DOHH2 (cell line): ENCODE data around the gene SCAMP3.

Experiments
- H3F3A ChIP-seq: fragments of 200-600 bp; sonication (generic), shearing (Covaris generic); 2 replicates; pipeline ENCODE4 v1.6.0; 2016; ENCODE audit warnings: antibody characterized with exemption, mild to moderate bottlenecking; ENCODE audit not compliant: control insufficient read depth, insufficient read depth
- H3K27ac ChIP-seq: fragments of 200-600 bp; sonication (generic); 2 replicates; pipeline ENCODE4 v1.5.1; 2014; ENCODE audit warnings: low read depth, mild to moderate bottlenecking, low read length, moderate library complexity
- H3K27me3 ChIP-seq: fragments of 200-600 bp; sonication (generic); 2 replicates; pipeline ENCODE4 v1.6.1; 2014; ENCODE audit warnings: mild to moderate bottlenecking, low read length, mixed read lengths; ENCODE audit not compliant: control insufficient read depth
- H3K36me3 ChIP-seq: fragments of 200-600 bp; sonication (generic); 2 replicates; pipeline ENCODE4 v1.6.1; 2014; ENCODE audit warnings: mild to moderate bottlenecking, low read length, moderate library complexity, mixed read lengths; ENCODE audit not compliant: control insufficient read depth
- H3K4me1 ChIP-seq: fragments of 200-600 bp; sonication (generic); 2 replicates; pipeline ENCODE4 v1.6.1; 2014; ENCODE audit warnings: mild to moderate bottlenecking, low read length, mixed read lengths; ENCODE audit not compliant: control insufficient read depth
- H3K4me2 ChIP-seq: fragments of 200-600 bp; sonication (generic); 2 replicates; pipeline ENCODE4 v1.6.0; 2014; ENCODE audit warnings: mild to moderate bottlenecking, low read length, moderate library complexity
- H3K4me3 ChIP-seq: fragments of 200-600 bp; sonication (generic); 2 replicates; pipeline ENCODE4 v1.5.1; 2014; ENCODE audit warnings: mild to moderate bottlenecking, low read length, mixed read lengths
- H3K79me2 ChIP-seq: fragments of 200-600 bp; sonication (generic); 2 replicates; pipeline ENCODE4 v1.6.1; 2014; ENCODE audit warnings: mild to moderate bottlenecking, low read length, mixed read lengths; ENCODE audit not compliant: control insufficient read depth
- H3K9me2 ChIP-seq: fragments of 200-600 bp; sonication (generic); replicated peaks from 2 replicates; pipeline ENCODE4 v1.6.1; 2014; ENCODE audit warnings: mild to moderate bottlenecking, low read length, mixed read lengths; ENCODE audit not compliant: control insufficient read depth
- H3K9me3 ChIP-seq: fragments of 200-600 bp; sonication (generic); 2 replicates; pipeline ENCODE4 v1.6.1; 2014; ENCODE audit warnings: antibody characterized with exemption, low read length, mixed read lengths; ENCODE audit not compliant: control insufficient read depth, insufficient read depth
- H4K20me1 ChIP-seq: fragments of 200-600 bp; sonication (generic); 2 replicates; pipeline ENCODE4 v1.6.0; 2014; ENCODE audit warnings: low read depth, mild to moderate bottlenecking, antibody characterized with exemption, low read length, moderate library complexity; ENCODE audit not compliant: control insufficient read depth, insufficient read depth
- CTCF ChIP-seq: fragments of 200-600 bp; sonication (generic); IDR thresholded peaks from one replicate; pipeline ENCODE4 v1.5.1; 2014; ENCODE audit warnings: antibody characterized with exemption, mild to moderate bottlenecking, low read depth, low read length; ENCODE audit not compliant: poor library complexity, severe bottlenecking
- EZH2phosphoT487 ChIP-seq: fragments of 200-600 bp; sonication (generic); IDR thresholded peaks from 2 replicates; pipeline ENCODE4 v1.6.1; 2017; ENCODE audit warnings: borderline replicate concordance, mild to moderate bottlenecking, antibody characterized with exemption, low read length, moderate library complexity, mixed read lengths

SCAMP3 gene

GRCh38 chr1:155254228-155254713 lies 7.9 kb downstream of the SCAMP3 start:
- Histone ChIP-seq H3K4me3 (peak overlapping the region; percentile 95), H3K27me3 (no peaks in the 10 kb centered on the region), H3K9me3 (no peaks in the 10 kb centered on the region), H4K20me1 (no peaks in the 10 kb centered on the region), H3K4me1 (peaks cover 38% of the 10 kb centered on the region), H3K9me2 (no peaks in the 10 kb centered on the region), H3K36me3 (peaks cover 28% of the 10 kb centered on the region), H3K27ac (no peak overlapping the region), H3F3A (peaks cover 11% of the 10 kb centered on the region), H3K79me2 (peaks cover 13% of the 10 kb centered on the region), H3K4me2 (peak overlapping the region; percentile 98)
- TF ChIP-seq EZH2phosphoT487: no peak
- no peak for TF ChIP-seq CTCF

- Histone ChIP-seq H4K20me1 (no peaks in the 10 kb centered on the region), H3K9me2 (no peaks in the 10 kb centered on the region), H3K36me3 (peaks cover 27% of the 10 kb centered on the region), H3F3A (peaks cover 11% of the 10 kb centered on the region), H3K4me2 (peak overlapping the region; percentile 98), H3K27me3 (no peaks in the 10 kb centered on the region), H3K9me3 (no peaks in the 10 kb centered on the region), H3K27ac (no peak overlapping the region), H3K79me2 (peaks cover 13% of the 10 kb centered on the region), H3K4me3 (peak overlapping the region; percentile 95), H3K4me1 (peaks cover 38% of the 10 kb centered on the region)
- TF ChIP-seq EZH2phosphoT487 (no peak), CTCF (no peak)
These were observed 8.4 kb downstream of the SCAMP3 start for GRCh38 chr1:155253797-155254196.

- H3K9me2 ChIP-seq: no peaks in the 10 kb centered on the region
- H3K36me3 ChIP-seq: peaks cover 24% of the 10 kb centered on the region
- H4K20me1 ChIP-seq: no peaks in the 10 kb centered on the region
- peak overlapping the region; percentile 98 for H3K4me2 ChIP-seq
- peaks cover 13% of the 10 kb centered on the region for H3K79me2 ChIP-seq
- TF ChIP-seq CTCF (no peak), EZH2phosphoT487 (no peak)
- no peaks in the 10 kb centered on the region for H3K9me3 ChIP-seq
- H3K4me1 ChIP-seq: peaks cover 38% of the 10 kb centered on the region
- H3K27me3 ChIP-seq: no peaks in the 10 kb centered on the region
- peak overlapping the region; percentile 95 for H3K4me3 ChIP-seq
- H3F3A ChIP-seq: peaks cover 11% of the 10 kb centered on the region
- no peak overlapping the region for H3K27ac ChIP-seq
These were observed 9.0 kb downstream of the SCAMP3 start for GRCh38 chr1:155253208-155253607.

- Histone ChIP-seq H3K4me2 (no peak overlapping the region), H3K27ac (no peak overlapping the region), H3F3A (peaks cover 6% of the 10 kb centered on the region; the same call in 1 of the 2 replicates)
These were observed 10.6 kb downstream of the SCAMP3 start for GRCh38 chr1:155251566-155251965.

More at GRCh38 chr1:155251566-155251965, 10.6 kb downstream of the SCAMP3 start:
- peaks cover 38% of the 10 kb centered on the region for H3K4me1 ChIP-seq
- H3K9me2 ChIP-seq: no peaks in the 10 kb centered on the region
- H3K27me3 ChIP-seq: no peaks in the 10 kb centered on the region
- H4K20me1 ChIP-seq: no peaks in the 10 kb centered on the region
- H3K79me2 ChIP-seq: peaks cover 13% of the 10 kb centered on the region
- H3K36me3 ChIP-seq: peaks cover 19% of the 10 kb centered on the region
- TF ChIP-seq EZH2phosphoT487: no peak
- no peak for TF ChIP-seq CTCF
- no peaks in the 10 kb centered on the region for H3K9me3 ChIP-seq
- H3K4me3 ChIP-seq: no peak overlapping the region
